ENCODE data around the gene CRLF1. TPM values are rescaled to one million over a fixed set of nuclear protein-coding genes. Genes with fewer than 3 reads are reported as not detected.

Gene CRLF1, protein sequence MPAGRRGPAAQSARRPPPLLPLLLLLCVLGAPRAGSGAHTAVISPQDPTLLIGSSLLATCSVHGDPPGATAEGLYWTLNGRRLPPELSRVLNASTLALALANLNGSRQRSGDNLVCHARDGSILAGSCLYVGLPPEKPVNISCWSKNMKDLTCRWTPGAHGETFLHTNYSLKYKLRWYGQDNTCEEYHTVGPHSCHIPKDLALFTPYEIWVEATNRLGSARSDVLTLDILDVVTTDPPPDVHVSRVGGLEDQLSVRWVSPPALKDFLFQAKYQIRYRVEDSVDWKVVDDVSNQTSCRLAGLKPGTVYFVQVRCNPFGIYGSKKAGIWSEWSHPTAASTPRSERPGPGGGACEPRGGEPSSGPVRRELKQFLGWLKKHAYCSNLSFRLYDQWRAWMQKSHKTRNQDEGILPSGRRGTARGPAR
- 13.9 and 16.2 TPM in 2 replicates for total RNA-seq (2021)
- long read RNA-seq, partial matches to known transcripts: 3 of 40 reads
- long read RNA-seq, other reads (novel, unspliced or antisense): 37 of 40 reads

DNA sequence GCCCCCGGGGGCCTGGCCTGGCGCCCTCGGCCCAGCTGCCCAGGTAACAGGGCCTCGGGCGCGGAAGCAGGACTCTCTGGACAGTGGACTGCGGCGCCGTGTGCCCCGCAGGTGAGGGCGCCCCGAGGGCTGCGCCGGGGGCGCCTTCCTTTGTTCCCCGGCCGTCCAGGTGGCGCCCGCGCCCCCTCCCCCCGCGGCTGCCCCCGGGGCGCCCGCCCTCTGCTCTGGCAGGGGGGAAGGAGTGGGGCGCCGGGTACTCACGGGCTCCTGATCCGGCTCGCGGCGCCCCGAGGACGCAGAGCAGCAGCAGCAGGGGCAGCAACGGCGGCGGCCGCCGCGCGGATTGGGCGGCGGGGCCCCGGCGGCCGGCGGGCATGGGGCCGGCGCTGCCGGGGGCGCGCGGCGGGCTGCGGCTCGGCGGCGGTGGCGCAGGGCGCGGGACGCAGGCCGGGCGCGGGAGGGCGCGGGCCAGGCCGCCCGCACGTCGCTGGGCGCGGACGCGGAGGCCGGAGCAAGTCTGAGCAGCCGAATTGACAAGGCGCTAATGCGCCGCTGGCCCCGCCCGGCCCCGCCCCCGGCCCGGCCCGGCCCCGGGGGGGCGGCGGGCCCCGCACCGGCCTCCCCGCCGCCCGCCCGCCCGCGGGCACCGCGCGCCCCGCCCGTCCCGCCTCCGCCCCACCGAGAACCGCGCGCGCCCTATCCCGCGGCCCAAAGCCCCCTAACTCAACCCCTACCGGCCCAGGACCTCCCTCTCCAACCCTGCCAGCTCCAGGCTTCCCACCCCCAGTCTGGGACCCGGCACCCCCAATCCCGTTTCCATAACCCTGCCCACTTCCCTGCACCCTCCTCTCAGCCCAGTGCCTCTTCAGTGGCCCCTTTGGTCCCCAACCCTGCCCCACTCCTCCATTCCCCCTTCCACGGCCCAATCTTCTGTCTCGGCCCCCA is at the start of gene CRLF1:
TSS of gene CRLF1 (minus strand) at position 519 of the 945 bp plus-strand sequence. CDS start at position 376, 143 bp downstream.
- Mint-ChIP-seq H3K4me3 (peak within 1 kb of the TSS; percentile 64 to 76), H3K27ac (no peak within 1 kb of the TSS)
- no peaks in the 10 kb centered on the region for H3K79me2 ChIP-seq (ENCODE audit: insufficient read depth, low read length)

More for the DNA sequence above, at the start of gene CRLF1:
- Histone ChIP-seq H3K79me1 (ENCODE audit: insufficient read depth, low read depth, low read length, poor library complexity, severe bottlenecking) (no peaks in the 10 kb centered on the region), H2BK12ac (ENCODE audit: insufficient read length, low read depth, low read length) (no peak within 1 kb of the TSS), H2AFZ (ENCODE audit: low read length) (no peak within 1 kb of the TSS), H3K27me3 (ENCODE audit: insufficient read depth, low read length) (peaks cover 73% of the 10 kb centered on the region), H2BK15ac (ENCODE audit: low read depth, low read length) (no peak within 1 kb of the TSS), H3K56ac (ENCODE audit: insufficient read length, low read depth, low read length) (no peak within 1 kb of the TSS), H2BK20ac (ENCODE audit: low read depth, low read length, poor library complexity, severe bottlenecking) (no peak within 1 kb of the TSS), H4K5ac (ENCODE audit: insufficient read length, low read depth, low read length) (no peak within 1 kb of the TSS), H3K4me1 (ENCODE audit: insufficient read depth, low read length) (peaks cover 17% of the 10 kb centered on the region), H4K8ac (replicated peaks; ENCODE audit: insufficient read length, low read depth, low read length) (no peak within 1 kb of the TSS), H3K27ac (ENCODE audit: insufficient read length, low read depth, low read length) (no peak within 1 kb of the TSS), H3K23ac (ENCODE audit: insufficient read length, low read depth, low read length) (no peak within 1 kb of the TSS), H2BK120ac (ENCODE audit: low read depth, low read length, poor library complexity, severe bottlenecking) (no peak within 1 kb of the TSS), H3T11ph (ENCODE audit: low read length) (no peak within 1 kb of the TSS), H3K4me2 (ENCODE audit: insufficient read depth, insufficient read length, low read length) (peak within 1 kb of the TSS; percentile 24), H3K14ac (ENCODE audit: insufficient read depth, low read length) (no peak within 1 kb of the TSS), H3K4ac (ENCODE audit: low read depth, low read length) (no peak within 1 kb of the TSS), H3K9ac (ENCODE audit: extremely low read depth, insufficient read length, low read length) (no peak within 1 kb of the TSS), H2AK5ac (ENCODE audit: insufficient read length, low read length) (no peak within 1 kb of the TSS), H4K91ac (ENCODE audit: insufficient read length, low read depth, low read length) (no peak within 1 kb of the TSS), H3K18ac (ENCODE audit: insufficient read length, low read depth, low read length) (no peak within 1 kb of the TSS), H4K20me1 (ENCODE audit: control insufficient read depth, insufficient read depth, insufficient read length) (no peaks in the 10 kb centered on the region), H3K9me3 (ENCODE audit: control insufficient read depth, low read depth, low read length) (no peaks in the 10 kb centered on the region), H3K23me2 (ENCODE audit: insufficient read length, low read depth, low read length, poor library complexity, severe bottlenecking) (peaks cover 12% of the 10 kb centered on the region), H2BK5ac (ENCODE audit: insufficient read length, low read length) (no peak within 1 kb of the TSS)
- no peak for DNase-seq
- peaks cover 0 to 2% of the 10 kb centered on the region in 2 experiments; a peak in 1 of 5 replicates for H3K9me3 Mint-ChIP-seq
- peaks cover 39 to 52% of the 10 kb centered on the region in 2 experiments for H3K4me1 Mint-ChIP-seq
- peaks cover 0 to 6% (median 0%) of the 10 kb centered on the region in 3 experiments; a peak in 2 of 7 replicates for H3K36me3 Mint-ChIP-seq (ENCODE audit: insufficient read depth in 1 of 3, low read depth in 3 of 3)
- TF ChIP-seq, protein P1, sequence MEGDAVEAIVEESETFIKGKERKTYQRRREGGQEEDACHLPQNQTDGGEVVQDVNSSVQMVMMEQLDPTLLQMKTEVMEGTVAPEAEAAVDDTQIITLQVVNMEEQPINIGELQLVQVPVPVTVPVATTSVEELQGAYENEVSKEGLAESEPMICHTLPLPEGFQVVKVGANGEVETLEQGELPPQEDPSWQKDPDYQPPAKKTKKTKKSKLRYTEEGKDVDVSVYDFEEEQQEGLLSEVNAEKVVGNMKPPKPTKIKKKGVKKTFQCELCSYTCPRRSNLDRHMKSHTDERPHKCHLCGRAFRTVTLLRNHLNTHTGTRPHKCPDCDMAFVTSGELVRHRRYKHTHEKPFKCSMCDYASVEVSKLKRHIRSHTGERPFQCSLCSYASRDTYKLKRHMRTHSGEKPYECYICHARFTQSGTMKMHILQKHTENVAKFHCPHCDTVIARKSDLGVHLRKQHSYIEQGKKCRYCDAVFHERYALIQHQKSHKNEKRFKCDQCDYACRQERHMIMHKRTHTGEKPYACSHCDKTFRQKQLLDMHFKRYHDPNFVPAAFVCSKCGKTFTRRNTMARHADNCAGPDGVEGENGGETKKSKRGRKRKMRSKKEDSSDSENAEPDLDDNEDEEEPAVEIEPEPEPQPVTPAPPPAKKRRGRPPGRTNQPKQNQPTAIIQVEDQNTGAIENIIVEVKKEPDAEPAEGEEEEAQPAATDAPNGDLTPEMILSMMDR (conservative IDR thresholded peaks at IDR 0.05): no peak
- no CpG with 5 or more reads among the region's 116 CpGs for WGBS (ENCODE audit: extremely low coverage, insufficient read length, low lambda C conversion rate)
- peaks cover 85% of the 10 kb centered on the region for H3K27me3 Mint-ChIP-seq (ENCODE audit: low read depth)

Data from H9 (cell line).